Measurements from ENCODE around the gene ONECUT3. TPM values are rescaled to one million over a fixed set of nuclear protein-coding genes. Genes with fewer than 3 reads are reported as not detected.

ONECUT3 gene
- not detected in 2 replicates for total RNA-seq

DNA sequence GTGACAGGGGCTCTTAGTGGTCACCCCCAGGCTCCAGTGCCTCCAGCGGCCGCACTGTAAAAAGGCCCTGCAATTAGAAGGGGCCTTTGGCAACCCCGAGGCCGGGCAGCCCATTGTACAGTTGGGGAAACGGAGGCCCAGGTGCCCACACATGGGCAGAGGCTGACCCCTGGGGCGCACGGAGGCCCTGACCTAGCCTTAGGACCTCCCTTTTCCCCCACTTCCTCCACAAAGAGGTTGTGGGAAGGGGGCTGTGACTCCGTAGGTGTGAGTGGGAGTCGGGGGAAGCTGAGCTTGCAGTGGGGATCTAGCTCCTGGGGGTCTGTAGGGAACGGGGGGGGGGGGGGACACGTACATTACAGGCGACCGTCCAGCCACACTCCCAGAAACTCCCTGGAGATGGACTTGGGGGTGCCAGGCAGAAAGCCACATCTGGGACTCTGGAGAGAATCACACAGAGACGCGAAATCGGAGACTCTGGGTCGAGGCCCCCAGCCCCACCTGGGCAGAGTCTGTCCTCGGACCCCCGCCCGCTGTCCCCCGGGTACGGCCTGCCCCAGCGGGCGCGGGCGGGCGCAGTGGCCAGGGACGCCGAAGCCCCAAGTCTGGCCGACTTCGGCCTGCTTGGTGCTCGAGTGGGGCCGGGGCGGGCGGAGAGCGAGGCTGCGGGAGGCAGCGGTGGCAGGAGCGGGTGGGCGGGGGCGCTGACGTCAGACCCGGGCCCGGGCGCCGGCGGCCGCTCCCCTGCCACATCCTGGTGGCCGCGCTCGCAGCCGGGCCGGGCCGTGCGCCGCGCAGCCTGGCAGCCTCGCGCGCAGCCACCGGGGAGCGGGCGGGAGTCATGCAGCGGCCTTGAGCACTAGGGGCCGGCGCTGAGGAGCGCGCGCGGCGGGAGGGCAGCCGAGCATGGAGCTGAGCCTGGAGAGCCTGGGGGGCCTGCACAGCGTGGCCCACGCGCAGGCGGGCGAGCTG is at the start of gene ONECUT3:
TSS of gene ONECUT3 (plus strand) at position 750 of the 972 bp plus-strand sequence. CDS start at position 907, 157 bp downstream.

DNA sequence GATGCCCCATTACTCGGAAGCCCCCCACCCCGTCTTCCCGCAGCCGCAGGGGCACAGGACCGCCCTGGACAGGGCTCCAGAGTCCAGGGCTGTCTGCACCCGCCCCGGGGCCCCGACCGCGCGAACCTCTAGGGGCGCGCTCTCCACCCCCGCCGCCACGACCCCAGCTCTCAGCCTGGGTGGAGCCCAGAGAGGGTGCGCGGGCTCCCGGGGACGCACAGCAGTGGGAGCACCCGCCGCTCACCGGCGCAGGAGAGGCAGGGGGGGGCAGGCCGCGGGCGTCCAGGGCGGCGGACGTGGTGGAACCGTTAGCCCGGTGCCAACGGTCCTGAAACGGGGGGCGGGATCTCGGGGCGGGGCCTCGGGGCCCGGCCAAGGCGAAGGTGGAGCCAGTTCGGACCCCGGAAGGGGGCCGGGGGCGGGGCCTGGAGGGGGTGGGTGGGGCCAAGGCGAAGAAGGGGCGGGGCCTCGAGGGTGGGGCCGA is 58.7 kb downstream of the ONECUT3 start, which contains the start of gene ATP8B3:
TSS of gene ATP8B3 (minus strand) at position 335 of the 484 bp plus-strand sequence. CDS start 540 bp downstream, outside the sequence.

Other genes starting within 250 kb of the ONECUT3 start
- gene ADAMTSL5, start 240.5 kb upstream of the ONECUT3 start, total RNA-seq, result 5.0 and 15.2 TPM in 2 replicates
- not detected in 2 replicates for gene PLK5, start 229.4 kb upstream of the ONECUT3 start, total RNA-seq
- gene MEX3D, start 185.2 kb upstream of the ONECUT3 start, total RNA-seq, result 46.8 and 47.5 TPM in 2 replicates
- gene MBD3, start 160.6 kb upstream of the ONECUT3 start, total RNA-seq, result 108 and 118 TPM in 2 replicates
- gene UQCR11, start 148.0 kb upstream of the ONECUT3 start, total RNA-seq, result 45.8 and 107 TPM in 2 replicates
- gene TCF3, start 100.9 kb upstream of the ONECUT3 start, total RNA-seq, result 118 and 363 TPM in 2 replicates
- 0.52 and 6.9 TPM in 2 replicates for gene ATP8B3, start 58.8 kb downstream of the ONECUT3 start, total RNA-seq
- 14.1 and 17.1 TPM in 2 replicates for gene REXO1, start 95.0 kb downstream of the ONECUT3 start, total RNA-seq
- 8.9 and 15.3 TPM in 2 replicates for gene KLF16, start 110.1 kb downstream of the ONECUT3 start, total RNA-seq
- 107 and 116 TPM in 2 replicates for gene ABHD17A, start 132.0 kb downstream of the ONECUT3 start, total RNA-seq
- 3.7 and 11.7 TPM in 2 replicates for gene ADAT3, start 151.9 kb downstream of the ONECUT3 start, total RNA-seq
- 95.2 and 139 TPM in 2 replicates for gene SCAMP4, start 151.9 kb downstream of the ONECUT3 start, total RNA-seq
- 61.2 and 77.4 TPM in 2 replicates for gene CSNK1G2, start 187.7 kb downstream of the ONECUT3 start, total RNA-seq